HG03521 (cell line): Measurements from ENCODE around the gene KCNN3.
A peak's percentile ranks its signal among the peaks of the same experiment; 100 is the strongest.

ENCODE experiments used
- ATAC-seq: cut with Tn5 transposase; IDR thresholded peaks from one replicate; pipeline ENCODE4 v1.9.1; 2021; ENCODE audit warnings: mild to moderate bottlenecking, moderate library complexity; ENCODE audit not compliant: unreplicated experiment

The KCNN3 gene

GRCh38 chr1:154755858-154756730 is 114.0 kb downstream of the KCNN3 start:
- no peak for ATAC-seq

GRCh38 chr1:154753426-154753825 is 116.7 kb downstream of the KCNN3 start:
- no peak for ATAC-seq

- ATAC-seq: no peak
Observed at GRCh38 chr1:154752273-154753030, 117.6 kb downstream of the KCNN3 start.

GRCh38 chr1:154751690-154752089 is 118.4 kb downstream of the KCNN3 start:
- no peak for ATAC-seq

GRCh38 chr1:154750681-154751665 is 119.1 kb downstream of the KCNN3 start:
- ATAC-seq: no peak

- no peak for ATAC-seq
Observed at GRCh38 chr1:154749078-154749760, 120.9 kb downstream of the KCNN3 start.

- no peak for ATAC-seq
Observed at GRCh38 chr1:154748405-154748775, 121.7 kb downstream of the KCNN3 start.

- ATAC-seq: peak; percentile 68
Observed at GRCh38 chr1:154747740-154748404, 122.2 kb downstream of the KCNN3 start.

- no peak for ATAC-seq
Observed at GRCh38 chr1:154747380-154747739, 122.7 kb downstream of the KCNN3 start.

- ATAC-seq: no peak
Observed at GRCh38 chr1:154746622-154747299, 123.3 kb downstream of the KCNN3 start.

GRCh38 chr1:154745750-154746425 is 124.2 kb downstream of the KCNN3 start:
- ATAC-seq: no peak

- no peak for ATAC-seq
Observed at GRCh38 chr1:154745286-154745731, 124.8 kb downstream of the KCNN3 start.

- no peak for ATAC-seq
Observed at GRCh38 chr1:154744352-154745035, 125.6 kb downstream of the KCNN3 start.

- no peak for ATAC-seq
Observed at GRCh38 chr1:154743526-154744036, 126.5 kb downstream of the KCNN3 start.

GRCh38 chr1:154742606-154743005 is 127.5 kb downstream of the KCNN3 start:
- no peak for ATAC-seq

- no peak for ATAC-seq
Observed at GRCh38 chr1:154741741-154742495, 128.2 kb downstream of the KCNN3 start.

GRCh38 chr1:154741327-154741726 is 128.8 kb downstream of the KCNN3 start:
- no peak for ATAC-seq
